Body of pancreas (tissue), 4 donors: ENCODE measurements around the gene MPDU1.

ENCODE experiments used
- POLR2A ChIP-seq, 3 donors: fragments of 450-650 bp; IDR thresholded peaks; one replicate each; pipeline ENCODE4 v1.6.1; 2016; ENCODE audit warnings: antibody characterized with exemption in 3 of 3, mild to moderate bottlenecking in 2 of 3
- TF ChIP-seq, protein P1 (sequence below), 7 experiments: fragments of 450-650 bp in 4 of 7; fragments of 200-600 bp in 3 of 7; sonication (generic) in 3 of 7; IDR thresholded peaks; one replicate each; pipeline ENCODE4 v1.5.1; 2016 to 2019; ENCODE audit warnings: antibody characterized with exemption in 7 of 7

DNA sequence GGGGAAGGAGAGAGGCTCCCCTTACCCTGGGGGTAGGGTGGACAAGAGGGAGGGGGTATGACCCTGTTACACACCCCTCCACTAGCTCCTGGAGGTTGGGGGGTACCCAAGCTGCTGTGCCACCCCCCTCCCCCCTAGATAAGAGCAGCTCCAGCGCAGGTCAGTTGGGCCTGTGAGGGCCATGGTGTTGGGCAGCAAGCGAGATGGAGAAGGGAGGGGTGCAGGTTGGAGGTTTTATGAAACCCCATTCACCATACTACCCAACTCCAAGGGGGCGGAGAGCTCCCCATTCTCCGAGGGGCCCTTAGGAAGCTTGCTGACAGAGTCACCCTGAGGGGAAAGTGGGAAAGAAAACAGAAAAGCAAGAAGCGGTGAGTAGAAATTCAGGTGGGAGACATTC lies 7.9 kb downstream of the MPDU1 start:
- TF ChIP-seq, protein P1, sequence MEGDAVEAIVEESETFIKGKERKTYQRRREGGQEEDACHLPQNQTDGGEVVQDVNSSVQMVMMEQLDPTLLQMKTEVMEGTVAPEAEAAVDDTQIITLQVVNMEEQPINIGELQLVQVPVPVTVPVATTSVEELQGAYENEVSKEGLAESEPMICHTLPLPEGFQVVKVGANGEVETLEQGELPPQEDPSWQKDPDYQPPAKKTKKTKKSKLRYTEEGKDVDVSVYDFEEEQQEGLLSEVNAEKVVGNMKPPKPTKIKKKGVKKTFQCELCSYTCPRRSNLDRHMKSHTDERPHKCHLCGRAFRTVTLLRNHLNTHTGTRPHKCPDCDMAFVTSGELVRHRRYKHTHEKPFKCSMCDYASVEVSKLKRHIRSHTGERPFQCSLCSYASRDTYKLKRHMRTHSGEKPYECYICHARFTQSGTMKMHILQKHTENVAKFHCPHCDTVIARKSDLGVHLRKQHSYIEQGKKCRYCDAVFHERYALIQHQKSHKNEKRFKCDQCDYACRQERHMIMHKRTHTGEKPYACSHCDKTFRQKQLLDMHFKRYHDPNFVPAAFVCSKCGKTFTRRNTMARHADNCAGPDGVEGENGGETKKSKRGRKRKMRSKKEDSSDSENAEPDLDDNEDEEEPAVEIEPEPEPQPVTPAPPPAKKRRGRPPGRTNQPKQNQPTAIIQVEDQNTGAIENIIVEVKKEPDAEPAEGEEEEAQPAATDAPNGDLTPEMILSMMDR (IDR thresholded peaks at IDR 0.05), result no peak
- no peak for TF ChIP-seq POLR2A (IDR thresholded peaks at IDR 0.05)
